Transverse colon (tissue), 4 donors: Measurements from ENCODE around the gene GPR107. TPM values are rescaled to one million over a fixed set of nuclear protein-coding genes. Genes with fewer than 3 reads are reported as not detected.

Experiments used
- DNase-seq: peaks from one replicate; pipeline ENCODE4 v3.0.0-alpha.2; 2019
- H3K27ac ChIP-seq, 4 donors: fragments of 200-600 bp; sonication (generic); 2 replicates each; pipeline ENCODE4 v1.5.1; 2016 to 2018; ENCODE audit warnings: inconsistent platforms in 4 of 4
- H3K27me3 ChIP-seq: fragments of 200-600 bp; sonication (generic); 2 replicates; pipeline ENCODE4 v1.5.1; 2017; ENCODE audit warnings: inconsistent platforms
- H3K36me3 ChIP-seq, 4 donors: fragments of 200-600 bp; sonication (generic); 2 replicates each; pipeline ENCODE4 v1.5.1; 2017 to 2019; ENCODE audit warnings: inconsistent platforms in 4 of 4
- H3K4me1 ChIP-seq, 4 donors: fragments of 200-600 bp; sonication (generic); 2 replicates each; pipeline ENCODE4 v1.5.1; 2017 to 2020; ENCODE audit warnings: inconsistent platforms in 4 of 4
- H3K4me3 ChIP-seq, 4 donors: fragments of 200-600 bp; sonication (generic); 1 replicate in 1 of 4; 2 replicates in 3 of 4; pipeline versions ENCODE4 v1.5.1 to v1.6.1; 2017 to 2019; ENCODE audit warnings: inconsistent platforms in 4 of 4
- H3K9me3 ChIP-seq, 2 donors: fragments of 200-600 bp; sonication (generic); 2 replicates each; pipeline ENCODE4 v1.5.1; 2017 to 2019; ENCODE audit warnings: inconsistent platforms in 2 of 2
- EP300 ChIP-seq: sonication (generic); formaldehyde crosslinking; IDR thresholded peaks from one replicate; pipeline ENCODE4 v1.6.1; 2017; ENCODE audit warnings: antibody characterized with exemption, low read depth
- POLR2A ChIP-seq: fragments of 450-650 bp; IDR thresholded peaks from one replicate; pipeline ENCODE4 v1.6.1; 2016; ENCODE audit warnings: antibody characterized with exemption, mild to moderate bottlenecking, moderate library complexity
- POLR2AphosphoS5 ChIP-seq, 3 donors: sonication (generic); formaldehyde crosslinking; IDR thresholded peaks; one replicate each; pipeline ENCODE4 v1.6.1; 2016; ENCODE audit warnings: antibody characterized with exemption in 3 of 3
- WGBS, 2 donors: methylation state at CpG; one replicate each; pipeline ENCODE4 v1.1.5; 2018; ENCODE audit warnings: low coverage in 1 of 2; 5-methylcytosine and 5-hydroxymethylcytosine counted together
- in situ Hi-C, 4 donors: fragments of 200-750 bp; cut with MboI; loops; one replicate each; pipeline versions ENCODE4 v1.15.0 to v1.15.1; 2017; ENCODE audit warnings: low sequenced_read_pairs in 3 of 4, low pct_ligation_motif_present in 1 of 4, low pct_unique_long_range_greater_than_20kb in 1 of 4
- intact Hi-C: fragments of 100-400 bp; cut with DNase I; formaldehyde crosslinking; loops from one replicate; pipeline ENCODE4 v1.15.1; 2023; ENCODE audit warnings: low total_unique reads
- total RNA-seq, 4 donors: library from RNA; depleted of rRNA; stranded (reverse); fragments of >200 nt; gene quantifications; one replicate each; pipeline ENCODE4 v1.1.0, GENCODE V29; 2016
- TF ChIP-seq, protein P1 (sequence below), 5 experiments: fragments of 200-600 bp in 3 of 5; fragments of 450-650 bp in 2 of 5; sonication (generic) in 3 of 5; IDR thresholded peaks; 1 replicate in 2 of 5; 2 replicates in 3 of 5; pipeline ENCODE4 v1.5.1; 2016 to 2017; ENCODE audit warnings: antibody characterized with exemption in 5 of 5, inconsistent platforms in 3 of 5, mild to moderate bottlenecking in 2 of 5, moderate library complexity in 1 of 5

Gene GPR107
- total RNA-seq, 4 donors from 2014 or later = 25.7 to 33.7 (median 32.7) TPM

GRCh38 chr9:130106860-130107233, 53.1 kb downstream of the GPR107 start:
- intact Hi-C loops = loop anchor here (5.0 kb wide), 2 partner anchors 125 to 240 kb away; no protein-coding TSS in a partner anchor
- no peak overlapping the region for H3K4me3 ChIP-seq
- in situ Hi-C loops = loop anchor here in 3 of 4 donors (5.0 to 25.0 kb wide), 3 partner anchors 120 to 230 kb away; no protein-coding TSS in a partner anchor
- H3K27ac ChIP-seq = peak overlapping the region in 3 of 4 donors; percentile 52 to 78 (median 64)
- TF ChIP-seq, protein P1, sequence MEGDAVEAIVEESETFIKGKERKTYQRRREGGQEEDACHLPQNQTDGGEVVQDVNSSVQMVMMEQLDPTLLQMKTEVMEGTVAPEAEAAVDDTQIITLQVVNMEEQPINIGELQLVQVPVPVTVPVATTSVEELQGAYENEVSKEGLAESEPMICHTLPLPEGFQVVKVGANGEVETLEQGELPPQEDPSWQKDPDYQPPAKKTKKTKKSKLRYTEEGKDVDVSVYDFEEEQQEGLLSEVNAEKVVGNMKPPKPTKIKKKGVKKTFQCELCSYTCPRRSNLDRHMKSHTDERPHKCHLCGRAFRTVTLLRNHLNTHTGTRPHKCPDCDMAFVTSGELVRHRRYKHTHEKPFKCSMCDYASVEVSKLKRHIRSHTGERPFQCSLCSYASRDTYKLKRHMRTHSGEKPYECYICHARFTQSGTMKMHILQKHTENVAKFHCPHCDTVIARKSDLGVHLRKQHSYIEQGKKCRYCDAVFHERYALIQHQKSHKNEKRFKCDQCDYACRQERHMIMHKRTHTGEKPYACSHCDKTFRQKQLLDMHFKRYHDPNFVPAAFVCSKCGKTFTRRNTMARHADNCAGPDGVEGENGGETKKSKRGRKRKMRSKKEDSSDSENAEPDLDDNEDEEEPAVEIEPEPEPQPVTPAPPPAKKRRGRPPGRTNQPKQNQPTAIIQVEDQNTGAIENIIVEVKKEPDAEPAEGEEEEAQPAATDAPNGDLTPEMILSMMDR (IDR thresholded peaks at IDR 0.05) = no peak
- no peak for TF ChIP-seq POLR2A
- TF ChIP-seq POLR2AphosphoS5 (IDR thresholded peaks at IDR 0.05) = no peak
- no peak for TF ChIP-seq EP300
- no peaks in the 10 kb centered on the region for H3K9me3 ChIP-seq
- no peak for DNase-seq
- no peaks in the 10 kb centered on the region for H3K4me1 ChIP-seq
- WGBS, 2 donors = 86% methylated on average over 2 of the region's 2 CpGs; no CpG with 5 or more reads in 1 of the 2 donors
- H3K36me3 ChIP-seq = peaks cover 0 to 15% (median 4%) of the 10 kb centered on the region in 4 donors
- no peaks in the 10 kb centered on the region for H3K27me3 ChIP-seq

DNA sequence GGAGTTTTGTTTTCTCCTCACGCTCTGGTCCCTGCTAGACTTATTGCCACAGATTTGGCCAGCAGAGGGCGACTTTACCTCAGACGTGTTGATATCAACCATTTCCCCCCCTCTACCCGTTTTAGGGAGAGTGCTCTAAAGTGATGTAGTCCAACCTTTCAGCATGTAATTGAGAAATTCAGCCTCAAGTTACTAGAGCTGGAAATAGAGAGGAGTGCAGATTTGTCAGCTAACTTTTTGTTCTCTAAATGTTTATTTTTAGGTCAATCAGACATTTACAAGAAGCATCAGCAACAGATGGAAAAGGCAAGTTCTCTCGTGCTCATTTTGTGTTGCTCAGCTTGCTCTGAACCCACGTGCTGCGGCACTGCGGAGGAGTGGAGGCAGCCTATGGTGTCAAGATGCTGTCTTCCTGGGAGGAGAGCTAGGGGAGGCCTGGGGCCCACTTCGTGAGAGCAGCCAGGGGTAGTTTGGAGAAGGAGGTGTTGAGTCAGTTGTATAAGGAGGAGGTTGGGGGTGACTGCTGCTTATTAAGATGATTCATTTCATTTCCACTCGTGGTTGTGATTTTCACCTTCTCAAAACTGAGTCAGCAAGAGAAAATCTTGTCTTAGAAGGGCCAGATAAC, 53.6 kb downstream of the GPR107 start:
- Histone ChIP-seq H3K36me3 (peaks cover 0 to 10% (median 4%) of the 10 kb centered on the region in 4 donors), H3K27me3 (no peaks in the 10 kb centered on the region), H3K4me1 (peaks cover 0 to 1% (median 0%) of the 10 kb centered on the region in 4 donors), H3K9me3 (no peaks in the 10 kb centered on the region), H3K4me3 (no peak overlapping the region), H3K27ac (peak overlapping the region in 3 of 4 donors; percentile 52 to 78 (median 64))
- in situ Hi-C loops (loop anchor here in 3 of 4 donors (5.0 to 25.0 kb wide), 3 partner anchors 120 to 230 kb away; no protein-coding TSS in a partner anchor), intact Hi-C loops (loop anchor here (5.0 kb wide), 2 partner anchors 125 to 240 kb away; no protein-coding TSS in a partner anchor)
- no peak for TF ChIP-seq POLR2AphosphoS5 (IDR thresholded peaks at IDR 0.05)
- TF ChIP-seq, protein P1 (IDR thresholded peaks at IDR 0.05) = peak; percentile 76 to 83 (median 80)
- WGBS, 2 donors = 20 to 35% methylated on average over 5 to 10 of the region's 10 CpGs
- peak; percentile 85 for DNase-seq

DNA sequence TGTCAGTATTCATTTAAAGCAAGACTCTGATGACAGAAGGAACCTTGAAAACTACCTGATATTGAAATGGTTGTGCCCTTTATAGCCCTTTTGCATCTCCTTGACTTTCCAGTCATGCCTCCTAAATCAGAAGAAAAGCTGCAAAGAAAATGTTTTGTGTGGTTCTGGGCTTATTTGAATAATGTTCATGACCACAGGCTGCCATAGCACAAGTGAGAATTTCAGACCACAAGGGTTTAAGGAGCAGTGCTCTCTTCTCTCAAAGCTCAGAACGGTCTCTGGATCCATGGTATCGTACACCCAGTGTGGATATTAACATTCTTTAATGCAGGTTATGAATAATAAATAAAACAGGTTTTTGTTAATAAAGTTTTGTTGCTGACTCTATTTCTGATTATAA, 54.2 kb downstream of the GPR107 start:
- 87 to 94% methylated on average over 2 of the region's 2 CpGs for WGBS, 2 donors
- Histone ChIP-seq H3K9me3 (no peaks in the 10 kb centered on the region), H3K27me3 (no peaks in the 10 kb centered on the region), H3K27ac (peak overlapping the region in 3 of 4 donors; percentile 52 to 78 (median 64)), H3K4me3 (no peak overlapping the region), H3K4me1 (peaks cover 0 to 7% (median 0%) of the 10 kb centered on the region in 4 donors), H3K36me3 (peaks cover 0 to 9% (median 4%) of the 10 kb centered on the region in 4 donors)
- in situ Hi-C loops (loop anchor here in 3 of 4 donors (5.0 to 25.0 kb wide), 3 partner anchors 119 to 229 kb away; no protein-coding TSS in a partner anchor), intact Hi-C loops (loop anchor here (5.0 kb wide), 2 partner anchors 124 to 239 kb away; no protein-coding TSS in a partner anchor)
- DNase-seq = no peak
- TF ChIP-seq POLR2AphosphoS5 (IDR thresholded peaks at IDR 0.05) (no peak), EP300 (no peak)
- TF ChIP-seq, protein P1 (IDR thresholded peaks at IDR 0.05) = no peak

DNA sequence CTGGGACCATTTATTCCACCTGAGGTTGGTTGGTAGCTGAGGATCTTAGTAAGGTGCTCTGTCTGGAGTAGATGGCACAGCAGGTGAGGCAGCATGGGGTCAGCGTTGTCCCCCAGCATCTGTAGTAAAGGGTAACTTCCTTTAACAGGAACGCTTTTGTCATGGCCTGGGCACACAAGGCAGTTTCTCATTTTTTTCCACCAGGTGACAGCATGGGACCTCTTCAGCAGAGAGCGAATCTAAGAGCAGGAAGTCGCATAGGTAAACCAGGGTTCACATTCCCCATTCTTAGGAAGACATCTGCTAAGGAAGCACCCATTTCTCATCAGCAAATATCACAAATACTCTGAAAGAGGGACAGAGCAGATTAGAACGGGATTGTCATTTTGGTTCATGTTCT, 56.5 kb downstream of the GPR107 start:
- Histone ChIP-seq H3K27ac (peak overlapping the region; percentile 49 to 84 (median 81)), H3K4me3 (no peak overlapping the region), H3K27me3 (no peaks in the 10 kb centered on the region), H3K36me3 (peaks cover 0 to 7% (median 2%) of the 10 kb centered on the region in 4 donors), H3K4me1 (peaks cover 0 to 8% (median 3%) of the 10 kb centered on the region in 4 donors), H3K9me3 (no peaks in the 10 kb centered on the region)
- TF ChIP-seq, protein P1 (IDR thresholded peaks at IDR 0.05) = no peak
- TF ChIP-seq EP300 (no peak), POLR2AphosphoS5 (IDR thresholded peaks at IDR 0.05) (no peak), POLR2A (no peak)
- in situ Hi-C loops (loop anchor here in 3 of 4 donors (5.0 to 25.0 kb wide), 4 partner anchors 125 to 227 kb away; no protein-coding TSS in a partner anchor), intact Hi-C loops (no loop called here)
- 85% methylated on average over 5 of the region's 5 CpGs; no CpG with 5 or more reads in 1 of the 2 donors for WGBS, 2 donors
- DNase-seq = no peak
